GM19328 (cell line): Measurements from ENCODE around the gene KIAA0825.

ENCODE experiments used
- ATAC-seq: cut with Tn5 transposase; IDR thresholded peaks from one replicate; pipeline ENCODE4 v1.9.1; 2021; ENCODE audit warnings: mild to moderate bottlenecking, moderate library complexity; ENCODE audit not compliant: unreplicated experiment

The KIAA0825 gene

DNA sequence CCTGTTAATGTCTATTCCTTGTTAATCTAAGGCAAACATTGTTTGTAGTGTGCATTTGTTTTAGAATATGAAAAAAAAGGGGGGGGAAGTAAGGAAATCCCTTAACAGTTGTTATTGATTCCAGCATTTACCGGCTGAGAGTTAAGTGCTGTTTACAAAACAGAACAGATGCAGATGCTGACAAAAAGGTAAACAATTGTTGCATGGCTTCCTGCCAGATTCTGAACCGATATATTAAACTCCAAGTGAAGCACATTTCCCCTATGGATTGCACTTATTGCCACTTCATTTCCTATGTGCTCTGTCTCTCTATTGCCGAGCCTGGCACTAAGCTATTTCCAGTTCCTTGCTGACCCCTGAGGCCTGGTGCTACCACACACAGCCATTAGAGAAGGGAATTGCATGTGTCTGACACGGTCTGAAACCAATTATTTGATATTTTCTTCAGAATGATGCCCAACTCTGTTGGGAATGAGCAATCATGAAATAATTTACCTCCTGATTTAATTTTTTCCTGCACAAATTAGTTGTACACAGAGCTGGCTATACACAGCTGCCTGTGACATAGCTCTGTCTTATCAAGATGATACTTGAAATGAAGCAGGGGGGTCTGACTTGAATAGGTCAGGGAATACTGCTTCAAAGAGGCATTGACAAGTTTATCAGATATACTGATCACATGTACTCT is 109.8 kb downstream of the KIAA0825 start:
- no peak for ATAC-seq

DNA sequence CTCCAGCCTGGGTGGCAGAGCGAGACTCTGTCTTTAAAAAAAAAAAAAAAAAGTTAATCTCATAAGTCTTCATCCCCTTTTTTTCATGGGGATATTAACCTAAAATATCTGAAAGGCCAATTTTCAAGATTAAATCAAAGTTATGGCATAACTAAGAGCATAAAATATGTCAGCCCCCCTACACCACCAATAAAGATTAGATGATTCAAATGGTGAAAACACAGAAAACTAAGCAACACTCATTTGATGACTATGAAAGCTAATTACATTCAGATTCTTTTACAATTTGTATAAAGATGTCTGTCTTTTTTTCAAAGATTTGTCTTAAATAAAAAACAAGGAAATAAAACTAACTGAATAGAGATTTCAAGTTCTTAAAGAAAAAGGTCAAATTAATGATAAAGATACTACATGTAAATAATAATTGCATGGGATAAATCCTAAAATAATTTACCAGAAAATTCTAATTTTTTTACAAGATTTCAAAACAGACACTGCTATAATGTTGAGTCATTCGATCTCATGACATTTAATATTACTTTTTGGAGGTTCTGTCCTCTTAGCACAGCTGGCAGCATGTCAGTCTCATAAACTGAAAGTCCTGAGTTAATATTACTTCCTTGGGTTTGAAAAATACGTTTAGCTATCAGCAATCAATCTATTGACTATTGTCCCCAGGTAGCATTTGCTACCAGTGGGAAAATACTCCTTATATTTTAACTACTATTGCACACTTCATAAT is 112.9 kb downstream of the KIAA0825 start:
- no peak for ATAC-seq

DNA sequence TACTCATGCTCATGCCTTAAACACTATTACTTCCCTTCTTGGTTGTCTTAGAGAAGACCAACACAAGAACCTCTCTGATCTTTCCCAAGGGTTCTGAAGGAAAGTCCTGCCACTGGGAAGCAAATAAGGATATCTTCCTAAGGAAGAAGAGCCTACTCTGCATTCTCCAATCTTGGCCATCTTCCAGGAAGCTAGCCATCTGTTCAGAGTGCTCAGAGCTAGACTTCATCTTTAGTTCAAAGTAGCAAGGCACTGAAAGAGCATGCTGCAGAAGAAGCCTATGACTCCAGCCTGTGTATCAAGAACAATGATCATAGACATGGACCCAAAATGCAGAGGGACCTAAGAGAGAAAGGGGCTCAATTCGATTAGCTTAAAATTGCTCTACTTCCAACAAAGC is 114.7 kb downstream of the KIAA0825 start:
- no peak for ATAC-seq

DNA sequence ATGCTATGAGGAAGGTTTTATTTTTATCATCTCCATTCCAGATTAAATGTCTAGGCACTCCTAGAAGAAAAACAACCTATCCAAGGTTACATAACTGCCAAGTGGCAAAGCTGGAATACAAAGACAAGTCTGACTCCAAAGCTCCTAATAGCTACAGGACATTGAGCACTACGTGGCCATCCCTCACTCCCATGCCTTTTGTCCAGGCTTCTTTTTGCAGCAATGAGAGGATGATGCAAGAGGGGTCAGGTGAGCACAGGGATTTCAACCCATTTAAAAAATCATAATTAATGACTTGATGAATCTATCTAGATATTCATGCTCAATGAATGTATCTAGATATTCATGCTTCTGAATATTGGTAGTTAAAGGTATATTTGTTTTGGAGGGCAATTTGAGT is 117.0 kb downstream of the KIAA0825 start:
- ATAC-seq, result no peak

DNA sequence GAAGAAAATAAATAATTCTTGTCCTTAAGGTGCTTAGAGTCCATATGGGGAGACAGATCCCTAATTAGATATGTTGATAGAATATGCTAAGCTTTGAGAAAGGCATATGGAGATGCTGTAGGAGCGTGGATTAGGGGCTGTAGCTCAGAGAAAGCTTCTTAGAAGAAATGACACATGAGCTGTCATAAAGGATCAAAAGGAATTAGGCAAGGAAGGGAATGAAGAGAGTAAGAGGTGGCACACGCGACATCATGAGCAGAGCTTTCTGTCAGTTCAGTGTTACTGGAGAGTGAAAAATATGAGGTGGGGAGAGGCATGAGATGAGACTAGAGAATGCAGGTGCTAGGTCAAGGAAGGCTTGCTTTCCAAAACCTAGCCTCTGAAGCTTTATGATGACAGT is 118.6 kb downstream of the KIAA0825 start:
- ATAC-seq, result no peak

DNA sequence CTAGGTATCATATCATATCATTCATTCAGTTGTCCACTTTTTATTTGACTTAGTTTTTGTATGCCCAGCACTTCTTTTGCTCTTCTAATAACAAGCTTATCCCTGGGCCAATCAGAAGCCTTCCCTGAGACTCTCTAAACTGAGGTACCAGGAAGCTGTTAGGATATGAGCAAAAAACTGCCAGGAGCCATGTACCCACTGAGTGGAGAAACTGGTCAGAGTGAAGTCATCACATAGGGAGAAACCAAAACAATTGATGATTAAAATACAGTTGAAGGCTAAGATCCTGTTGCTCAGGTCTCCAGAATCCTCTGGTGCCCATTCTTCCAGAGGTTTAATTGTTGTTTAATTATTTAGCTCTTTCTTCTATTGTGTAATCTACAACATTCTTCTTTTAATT is 120.2 kb downstream of the KIAA0825 start:
- ATAC-seq, result no peak

DNA sequence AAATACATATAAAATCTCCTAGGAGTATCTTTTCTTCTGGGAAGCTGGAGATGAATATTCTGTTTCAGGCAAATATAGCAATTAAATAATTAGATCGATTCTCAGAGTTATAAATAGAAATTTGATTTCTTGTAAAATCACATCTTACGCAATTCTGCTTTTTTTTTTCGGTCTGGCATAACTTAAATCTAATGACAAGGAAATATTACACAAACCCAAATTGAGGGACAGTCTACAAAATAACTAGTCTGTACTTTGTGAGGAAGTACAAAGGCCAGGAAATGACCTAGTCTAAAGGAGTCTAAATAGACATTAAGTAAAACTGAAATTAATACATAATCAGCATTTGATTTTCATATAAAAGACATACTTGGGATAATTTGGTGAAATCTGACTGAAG is 133.3 kb downstream of the KIAA0825 start:
- no peak for ATAC-seq

DNA sequence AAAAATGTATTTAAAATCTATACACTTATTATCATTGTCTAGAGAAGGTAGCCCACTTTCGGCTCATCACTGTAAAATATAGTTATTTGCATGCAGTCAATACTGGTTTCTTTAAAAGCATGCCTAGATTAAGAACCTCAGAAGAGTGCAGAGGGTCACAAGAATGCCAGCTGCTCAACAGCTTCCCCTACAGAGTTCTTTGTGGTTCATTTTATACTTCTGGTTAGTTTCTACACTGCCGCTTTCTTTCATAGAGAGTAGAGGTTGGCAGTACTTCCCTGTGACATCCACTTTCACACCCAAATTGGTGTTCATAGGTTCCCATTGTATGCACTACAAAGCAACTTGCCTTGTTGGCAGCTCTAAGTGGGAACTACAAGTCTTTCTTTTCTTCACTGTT is 137.3 kb downstream of the KIAA0825 start:
- no peak for ATAC-seq

DNA sequence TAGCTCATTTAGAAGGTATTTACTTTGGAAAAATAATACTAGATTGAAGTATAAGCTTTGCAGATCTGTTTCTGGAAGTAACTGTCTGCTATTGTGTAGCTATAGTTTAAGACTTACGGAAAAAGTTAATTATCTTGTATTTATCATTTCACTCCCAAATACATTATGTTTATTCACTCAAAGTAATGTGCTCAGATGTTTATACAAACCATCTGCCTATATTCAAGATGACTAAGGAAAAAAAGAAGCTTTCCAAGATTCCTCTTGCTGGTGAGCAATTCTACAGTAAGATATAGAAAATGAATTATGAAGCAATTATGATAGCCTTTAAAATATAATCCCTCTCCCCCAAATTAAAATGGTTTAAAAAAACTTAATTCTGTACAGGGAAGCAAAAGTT is 137.9 kb downstream of the KIAA0825 start:
- no peak for ATAC-seq

DNA sequence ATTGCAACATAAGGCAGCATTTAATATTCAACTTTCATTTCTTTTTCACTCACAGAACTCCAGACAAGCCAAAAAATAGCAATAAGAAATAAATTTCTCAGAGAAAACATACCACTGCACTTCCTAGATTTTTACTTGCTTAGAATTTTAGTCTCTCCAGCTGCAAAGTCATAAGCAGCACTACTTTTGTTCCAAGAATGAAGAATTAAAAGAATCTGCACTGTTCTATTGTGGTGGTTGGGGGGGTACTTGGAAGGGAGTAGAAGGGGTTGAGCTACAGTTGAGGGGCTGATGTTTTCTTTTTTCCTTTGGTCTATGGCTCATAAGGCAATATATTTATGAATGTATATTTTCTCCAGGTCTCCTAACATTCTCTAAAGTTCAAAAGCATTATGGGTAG is 144.5 kb downstream of the KIAA0825 start:
- no peak for ATAC-seq

DNA sequence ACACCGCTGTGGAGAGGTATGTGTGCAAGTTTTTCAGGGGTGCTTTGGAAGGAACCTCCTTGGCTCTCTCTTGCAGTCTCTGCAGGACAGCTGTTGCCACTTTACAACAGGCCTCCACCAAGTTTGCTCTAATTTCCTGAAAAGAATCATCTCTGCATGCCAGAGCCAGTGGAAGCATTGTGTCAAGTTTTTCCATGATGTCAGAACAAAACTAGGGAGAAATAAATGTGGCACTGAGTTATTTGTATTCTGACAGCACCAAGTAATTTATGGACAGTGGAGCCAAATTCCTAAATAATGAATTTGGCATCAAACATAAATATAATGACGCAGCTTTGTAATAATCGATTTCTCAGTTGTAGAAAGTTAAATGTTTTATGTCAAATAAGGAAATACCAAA is 146.9 kb downstream of the KIAA0825 start:
- no peak for ATAC-seq

DNA sequence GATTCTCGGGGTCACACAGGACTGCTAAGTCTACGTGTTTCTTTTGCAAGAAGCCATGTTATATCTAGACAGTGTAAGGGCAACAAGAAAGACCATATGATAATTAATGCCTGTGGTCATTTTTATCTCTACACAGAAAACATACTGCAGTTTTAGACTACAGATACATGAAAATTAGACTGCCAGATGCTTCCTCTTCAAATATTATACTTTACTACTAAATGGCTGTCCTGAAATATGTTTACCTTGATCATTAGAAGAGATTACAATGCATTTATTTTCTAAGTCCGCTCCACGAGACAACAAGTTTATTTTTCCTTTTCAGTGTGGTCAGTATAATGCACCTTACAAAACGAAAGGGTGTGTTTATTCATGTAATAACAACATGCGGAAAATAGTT is 147.6 kb downstream of the KIAA0825 start:
- ATAC-seq, result no peak

DNA sequence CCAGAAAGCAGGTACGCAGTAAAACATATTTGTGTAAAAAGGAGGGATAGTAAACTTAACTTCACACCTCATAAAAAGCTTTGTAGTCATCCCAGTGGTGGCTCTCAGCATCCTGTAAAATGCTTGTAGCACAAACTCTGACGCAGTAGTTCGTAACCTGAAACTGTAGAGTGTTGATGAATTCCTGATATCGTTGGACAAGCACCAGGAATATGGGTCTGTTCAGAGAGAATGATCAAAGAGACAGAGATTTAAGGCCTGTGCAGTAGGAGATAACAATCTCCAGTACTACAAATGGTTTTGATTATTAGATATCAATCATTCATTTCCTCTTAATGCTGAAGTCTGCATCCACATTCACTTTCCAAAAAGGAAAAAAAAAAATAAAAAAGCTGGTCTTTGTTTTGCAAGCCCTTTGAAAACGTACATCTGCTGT is 148.5 kb downstream of the KIAA0825 start:
- no peak for ATAC-seq

DNA sequence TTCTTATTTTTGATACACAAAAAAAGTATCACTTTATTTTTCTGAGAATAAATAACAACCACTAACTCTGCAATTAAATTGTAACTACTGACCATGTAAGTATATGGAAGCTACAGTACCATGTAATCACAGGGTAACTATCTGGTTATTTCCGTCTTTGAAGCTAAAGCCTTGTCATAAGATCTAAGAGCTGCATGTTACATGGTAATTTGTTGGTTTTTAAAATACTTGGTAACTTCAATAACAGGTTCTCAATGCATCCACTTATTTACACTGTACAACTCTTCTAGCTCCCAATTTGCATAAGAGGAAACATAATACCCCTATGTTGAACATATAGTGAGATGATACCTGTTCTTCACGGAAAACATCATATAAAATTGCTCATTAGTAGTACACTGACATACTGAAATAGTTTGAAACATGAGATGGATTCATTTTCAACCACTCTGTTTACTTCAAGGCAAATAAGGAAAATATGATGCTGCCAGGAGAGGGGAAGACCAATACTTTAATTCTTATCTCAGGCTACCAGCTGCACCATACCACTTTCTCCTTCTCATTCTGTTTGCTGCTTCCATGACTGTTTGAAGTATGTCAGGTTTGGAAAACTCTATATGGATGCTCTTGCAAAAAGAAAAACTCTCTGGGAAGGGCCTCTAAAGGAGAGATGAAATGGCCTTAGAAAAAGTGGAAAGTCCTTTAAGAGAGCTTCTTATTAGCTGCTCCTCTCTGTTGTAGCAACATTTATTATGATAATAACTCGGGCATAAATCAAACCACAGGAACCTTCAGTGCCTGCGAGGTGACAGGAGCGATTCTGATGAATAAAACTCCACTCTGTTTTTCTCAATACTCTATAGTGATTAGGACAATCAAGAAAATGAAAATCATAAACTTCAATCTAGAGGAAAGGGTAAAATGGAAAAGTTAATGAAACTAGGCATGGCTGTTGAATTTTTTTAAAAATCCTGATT is 150.2 kb downstream of the KIAA0825 start:
- ATAC-seq, result no peak

DNA sequence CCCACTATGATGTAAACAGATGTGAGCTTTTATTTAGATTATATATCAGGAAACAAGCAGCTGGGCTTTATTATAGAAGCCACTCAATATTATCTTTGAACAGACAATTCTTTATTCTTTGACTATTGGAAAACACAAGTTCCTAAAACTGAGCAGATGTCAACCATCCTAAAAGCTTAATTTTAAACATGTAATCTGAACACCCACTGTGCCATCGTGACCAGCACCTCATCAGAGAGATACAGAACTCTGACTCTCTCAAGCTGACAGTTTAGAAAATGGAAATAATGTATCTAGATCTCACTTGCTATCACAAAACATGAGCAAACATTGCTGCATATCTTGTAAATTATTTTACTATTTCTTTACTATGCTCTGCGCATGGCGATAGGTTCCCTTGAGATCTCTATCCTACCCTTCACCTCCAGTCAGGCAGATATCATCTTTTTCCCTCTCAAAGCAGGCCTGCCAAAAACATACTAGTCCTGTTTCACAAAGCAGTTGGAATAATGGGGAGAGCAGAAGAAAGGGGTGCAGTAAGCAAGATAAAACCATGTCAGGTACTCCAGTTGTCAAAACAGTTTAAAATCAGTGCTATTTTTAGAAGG is 151.0 kb downstream of the KIAA0825 start:
- no peak for ATAC-seq

DNA sequence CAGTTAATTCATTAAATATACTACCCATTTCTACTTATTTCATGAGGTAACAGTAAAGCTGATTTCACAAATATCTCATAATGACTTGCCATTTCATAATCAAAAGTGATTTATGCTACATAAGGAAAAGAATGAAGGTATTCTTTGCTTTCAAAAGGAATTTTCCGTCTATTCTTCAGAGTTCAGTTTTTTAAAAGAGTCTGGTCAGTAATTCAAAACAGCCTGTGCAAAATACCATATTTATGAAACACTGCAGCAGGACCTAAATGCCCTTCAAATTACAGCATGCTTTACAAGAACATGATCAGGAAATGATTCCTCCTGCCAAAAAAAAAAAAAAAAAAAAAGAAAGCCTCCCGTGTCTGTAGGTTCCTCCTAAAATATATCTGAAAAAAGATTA is 154.7 kb downstream of the KIAA0825 start:
- no peak for ATAC-seq

DNA sequence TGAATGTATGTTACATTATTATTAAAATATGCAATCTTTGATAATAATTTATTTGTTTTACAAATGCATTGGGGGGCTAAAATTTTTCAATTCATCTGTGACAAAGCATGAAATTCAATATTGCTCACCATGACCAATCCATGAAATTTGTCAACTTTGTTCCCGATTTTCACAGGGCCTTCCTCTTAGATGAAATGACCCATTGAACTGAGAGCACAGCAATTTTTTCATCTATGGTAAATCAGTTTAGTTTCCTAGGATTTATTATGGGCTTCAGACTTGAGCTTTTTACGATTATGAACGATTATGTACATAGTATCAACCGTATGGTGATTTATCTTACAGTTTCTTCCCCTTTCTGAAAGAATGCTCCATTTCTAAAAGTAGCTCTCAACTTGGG is 157.3 kb downstream of the KIAA0825 start:
- no peak for ATAC-seq

DNA sequence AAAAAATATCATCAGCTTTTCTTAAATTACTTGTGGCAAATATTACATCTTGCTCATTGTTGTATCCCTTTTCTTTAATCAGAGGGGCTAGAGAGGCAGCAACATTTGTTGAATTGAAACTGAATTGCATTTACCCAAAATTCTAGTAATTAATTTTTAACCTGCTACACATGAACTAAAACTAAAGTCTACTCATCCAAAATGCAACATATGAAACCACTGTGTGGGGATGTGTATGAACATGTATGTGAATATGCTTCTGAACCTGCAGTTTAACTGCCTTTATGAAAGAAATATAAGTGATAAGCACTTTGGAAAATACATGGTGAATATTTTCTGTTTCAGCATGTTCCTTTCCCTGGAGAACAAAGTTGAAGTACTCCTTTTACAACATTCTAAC is 158.5 kb downstream of the KIAA0825 start:
- ATAC-seq, result no peak

DNA sequence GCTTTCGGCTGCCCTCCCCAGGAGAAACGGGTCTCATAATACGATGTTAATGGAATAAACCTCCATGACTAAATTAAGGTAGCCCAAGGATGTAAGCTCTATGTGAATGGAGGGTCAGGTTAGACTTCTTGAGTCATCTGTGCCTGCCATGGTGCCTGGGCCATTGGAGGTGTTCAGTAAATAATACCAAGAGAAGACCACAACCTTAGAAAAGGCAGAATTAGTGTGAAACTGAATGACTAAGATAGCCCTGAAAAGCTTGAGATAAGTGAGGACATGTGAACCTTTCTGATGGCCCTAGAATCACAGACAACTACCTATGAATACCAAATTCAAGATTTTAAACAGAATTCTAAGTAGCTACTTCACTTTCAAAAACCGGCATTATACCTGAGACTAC is 160.6 kb downstream of the KIAA0825 start:
- no peak for ATAC-seq

DNA sequence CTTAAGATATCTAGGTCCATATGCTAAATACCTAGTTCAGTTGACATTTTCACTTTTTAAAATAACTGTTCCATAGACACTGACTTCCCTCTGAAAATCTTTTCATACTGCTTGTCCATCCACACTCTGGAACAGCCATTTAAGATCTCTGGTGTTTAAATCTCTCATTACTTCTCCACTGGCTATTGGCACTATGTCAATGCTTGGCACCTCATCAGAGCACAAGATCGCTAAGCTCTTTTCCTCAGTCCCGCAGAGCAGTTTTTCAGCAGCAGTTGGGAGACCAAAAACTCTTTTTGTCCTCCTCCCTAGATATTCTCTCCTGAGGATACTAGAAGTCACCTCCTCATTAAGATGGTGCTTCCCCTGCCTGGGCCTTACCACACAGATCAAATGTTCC is 172.7 kb downstream of the KIAA0825 start:
- no peak for ATAC-seq

DNA sequence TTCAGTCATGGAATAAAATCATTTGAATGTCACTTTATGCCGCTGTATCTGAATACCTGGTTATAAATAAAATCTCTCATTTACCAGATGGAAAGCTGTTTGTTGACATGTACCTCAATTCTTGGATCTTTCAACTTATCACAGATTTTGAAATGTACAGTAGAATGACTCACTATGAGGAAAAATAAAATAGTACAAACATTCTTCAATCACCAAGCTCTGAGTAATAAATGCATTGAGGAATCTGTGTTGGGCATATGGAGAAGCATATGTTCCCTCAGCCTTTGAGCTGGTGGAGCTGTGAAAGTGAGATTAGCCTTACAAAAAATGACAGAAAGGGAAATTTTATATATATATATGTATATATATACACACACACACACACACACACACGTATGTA is 175.4 kb downstream of the KIAA0825 start:
- ATAC-seq, result no peak
